Prostate gland (tissue), 2 donors: ENCODE data around the gene WDR49.

ENCODE experiments used
- CTCF ChIP-seq, 4 experiments: fragments of 200-600 bp in 2 of 4; fragments of 450-650 bp in 2 of 4; sonication (generic) in 2 of 4; IDR thresholded peaks; 1 replicate in 3 of 4; 2 replicates in 1 of 4; pipeline ENCODE4 v1.5.1; 2016 to 2019; ENCODE audit warnings: antibody characterized with exemption in 4 of 4, mild to moderate bottlenecking in 2 of 4, moderate library complexity in 2 of 4
- POLR2A ChIP-seq: fragments of 450-650 bp; IDR thresholded peaks from one replicate; pipeline ENCODE4 v1.6.1; 2016; ENCODE audit warnings: antibody characterized with exemption, mild to moderate bottlenecking
- POLR2AphosphoS5 ChIP-seq: sonication (generic); formaldehyde crosslinking; IDR thresholded peaks from one replicate; pipeline ENCODE4 v1.6.1; 2017; ENCODE audit warnings: antibody characterized with exemption

GRCh38 chr3:167611718-167612117 lies 42.0 kb downstream of the WDR49 start:
- TF ChIP-seq CTCF (IDR thresholded peaks at IDR 0.05) = no peak
- no peak for TF ChIP-seq POLR2A
- TF ChIP-seq POLR2AphosphoS5 = no peak
